ENCODE measurements around the gene SPG21.
"Not testable (repeated sequence)": the region's sequence is repeated elsewhere in the genome, so short reads cannot be mapped to it uniquely, and the experiment has no call there.

The SPG21 gene, protein sequence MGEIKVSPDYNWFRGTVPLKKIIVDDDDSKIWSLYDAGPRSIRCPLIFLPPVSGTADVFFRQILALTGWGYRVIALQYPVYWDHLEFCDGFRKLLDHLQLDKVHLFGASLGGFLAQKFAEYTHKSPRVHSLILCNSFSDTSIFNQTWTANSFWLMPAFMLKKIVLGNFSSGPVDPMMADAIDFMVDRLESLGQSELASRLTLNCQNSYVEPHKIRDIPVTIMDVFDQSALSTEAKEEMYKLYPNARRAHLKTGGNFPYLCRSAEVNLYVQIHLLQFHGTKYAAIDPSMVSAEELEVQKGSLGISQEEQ

GRCh38 chr15:64989416-64990167 lies at the start of gene SPG21:
SPG21 (minus strand) TSS chr15:64989914; CDS start chr15:64983569, 6,345 bp downstream.
- DNase-seq (ENCODE audit: low read depth in 2 of 2), result peak; percentile 79 to 85

DNA sequence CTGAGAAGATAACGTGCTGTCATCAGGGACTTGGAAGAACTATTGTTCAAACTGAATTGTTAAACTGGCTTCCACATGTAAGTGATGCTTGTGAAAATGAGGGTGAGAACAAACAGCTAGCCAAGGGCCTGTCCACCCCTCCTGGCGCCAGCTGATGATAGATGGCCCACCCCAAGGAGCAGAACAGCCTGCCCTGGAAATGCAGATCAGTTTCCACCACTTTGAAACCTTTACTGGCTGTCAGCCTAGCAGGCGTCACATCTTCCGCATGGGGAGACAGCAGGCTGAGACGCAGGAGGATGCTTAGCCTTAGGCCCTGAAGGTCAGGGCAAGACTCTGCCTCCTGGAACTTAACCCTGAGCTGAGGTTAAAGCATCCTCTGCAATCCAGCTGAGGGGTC lies 49.1 kb upstream of the SPG21 start:
- DNase-seq (ENCODE audit: low read depth in 2 of 2), result no peak

DNA sequence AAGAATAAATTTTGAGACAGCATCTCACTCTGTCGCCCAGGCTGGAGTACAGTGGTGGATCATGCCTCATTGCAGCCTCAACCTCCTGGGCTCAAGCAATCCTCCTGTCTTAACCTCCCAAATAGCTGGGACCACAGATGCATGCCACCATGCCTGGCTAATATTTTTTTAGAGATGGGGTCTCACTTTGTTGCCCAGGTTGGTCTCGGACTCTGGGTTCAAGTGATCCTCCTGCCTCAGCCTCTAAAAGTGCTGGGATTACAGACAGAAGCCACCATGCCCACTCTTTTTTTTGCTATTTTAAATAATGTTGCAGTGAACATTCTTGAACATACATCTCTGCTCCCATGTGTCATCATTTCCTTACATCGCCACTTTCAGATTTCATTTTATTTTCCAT lies 48.7 kb upstream of the SPG21 start:
- no peak for DNase-seq (ENCODE audit: low read depth in 2 of 2)

- no peak for DNase-seq (ENCODE audit: low read depth in 2 of 2)
Measured at GRCh38 chr15:65037309-65037708, 47.6 kb upstream of the SPG21 start.

DNA sequence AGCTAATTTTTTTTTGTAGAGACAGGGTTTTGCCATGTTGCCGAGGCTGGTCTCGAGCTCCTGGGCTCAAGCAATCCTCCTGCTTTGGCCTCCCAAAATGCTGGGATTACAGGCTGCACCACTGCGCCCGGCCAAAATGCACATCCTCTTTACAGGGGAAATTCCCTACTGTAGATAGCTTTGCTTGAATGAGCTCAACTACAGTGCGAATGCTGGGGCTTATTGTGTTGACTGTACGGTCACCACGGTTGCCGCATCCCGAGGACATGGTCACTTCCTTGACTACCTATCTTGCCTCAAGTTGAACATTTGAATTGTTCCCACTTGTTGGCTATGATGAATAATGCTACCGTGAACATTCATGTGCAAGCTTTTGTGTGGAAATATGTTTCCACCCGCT lies 45.0 kb upstream of the SPG21 start:
- no peak for DNase-seq (ENCODE audit: low read depth in 2 of 2)

GRCh38 chr15:65033659-65034269 lies 44.0 kb upstream of the SPG21 start:
- DNase-seq (ENCODE audit: low read depth in 2 of 2), result no peak

- no peak for DNase-seq (ENCODE audit: low read depth in 2 of 2)
Measured at GRCh38 chr15:65032801-65033537, 43.3 kb upstream of the SPG21 start.

GRCh38 chr15:65029736-65030208 lies 40.1 kb upstream of the SPG21 start:
- DNase-seq (ENCODE audit: low read depth in 2 of 2), result no peak

GRCh38 chr15:65028921-65029735 lies 39.4 kb upstream of the SPG21 start, which contains the start of gene MTFMT:
MTFMT (minus strand) TSS chr15:65029639; CDS start chr15:65029613, 26 bp downstream.
- peak; percentile 86 to 90 for DNase-seq (ENCODE audit: low read depth in 2 of 2)

DNA sequence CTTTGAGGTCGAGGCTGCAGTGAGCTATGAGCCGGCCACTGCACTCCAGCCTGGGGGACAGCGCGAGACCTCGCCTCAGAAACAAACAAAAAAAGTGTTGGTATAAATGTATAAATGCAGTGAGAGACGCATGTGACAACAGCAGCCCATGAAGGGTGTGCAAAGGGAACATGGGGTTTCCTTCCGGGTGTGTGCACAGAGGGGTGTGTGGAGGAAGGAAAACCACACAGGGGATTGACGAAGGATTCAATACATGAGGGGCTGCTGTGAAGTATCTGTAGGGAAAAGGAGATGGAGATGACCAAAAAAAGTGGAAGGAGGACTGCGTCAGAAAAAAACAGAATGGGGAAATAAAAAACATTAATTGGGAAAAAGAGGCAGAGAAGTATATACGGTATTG lies 38.6 kb upstream of the SPG21 start:
- no peak for DNase-seq (ENCODE audit: low read depth in 2 of 2)

DNA sequence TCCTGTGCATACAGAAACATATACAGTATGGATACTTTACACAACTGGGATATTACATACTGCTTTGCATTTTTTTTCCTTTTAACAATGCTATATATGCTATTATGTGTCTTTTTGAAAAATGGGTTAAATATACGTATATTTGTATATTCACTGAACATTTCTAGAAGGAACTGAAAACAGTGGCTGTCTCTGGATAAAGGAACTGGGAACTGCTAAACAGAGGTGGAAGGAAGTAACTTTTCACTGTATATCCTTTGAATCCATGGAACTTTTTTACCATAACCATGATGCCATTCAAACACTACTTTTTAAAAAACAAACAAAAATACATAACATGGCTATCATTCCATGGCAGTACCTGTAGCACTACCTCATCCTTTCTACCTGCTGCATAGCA lies 37.9 kb upstream of the SPG21 start:
- no peak for DNase-seq (ENCODE audit: low read depth in 2 of 2)

DNA sequence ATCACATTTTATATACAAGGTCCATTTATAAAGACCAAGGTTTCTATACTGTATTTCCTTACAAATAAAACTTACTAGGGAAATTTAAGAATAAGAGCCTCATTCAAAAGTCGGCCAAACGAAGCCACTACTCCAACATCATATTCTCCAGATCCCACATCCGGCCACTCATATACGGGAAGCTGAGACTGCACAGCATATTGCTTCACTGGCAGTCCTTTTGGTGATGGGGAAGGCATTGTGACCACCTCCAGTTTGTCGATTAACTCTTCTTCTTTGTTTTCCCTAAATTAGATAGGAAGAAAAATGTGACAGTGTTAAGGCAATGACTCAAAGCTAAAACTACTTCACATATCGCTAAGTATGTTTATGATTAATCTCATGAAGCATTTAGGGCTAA lies 37.0 kb upstream of the SPG21 start:
- DNase-seq (ENCODE audit: low read depth in 2 of 2), result no peak

- no peak for DNase-seq (ENCODE audit: low read depth in 2 of 2)
Measured at GRCh38 chr15:65021488-65021887, 31.8 kb upstream of the SPG21 start.

DNA sequence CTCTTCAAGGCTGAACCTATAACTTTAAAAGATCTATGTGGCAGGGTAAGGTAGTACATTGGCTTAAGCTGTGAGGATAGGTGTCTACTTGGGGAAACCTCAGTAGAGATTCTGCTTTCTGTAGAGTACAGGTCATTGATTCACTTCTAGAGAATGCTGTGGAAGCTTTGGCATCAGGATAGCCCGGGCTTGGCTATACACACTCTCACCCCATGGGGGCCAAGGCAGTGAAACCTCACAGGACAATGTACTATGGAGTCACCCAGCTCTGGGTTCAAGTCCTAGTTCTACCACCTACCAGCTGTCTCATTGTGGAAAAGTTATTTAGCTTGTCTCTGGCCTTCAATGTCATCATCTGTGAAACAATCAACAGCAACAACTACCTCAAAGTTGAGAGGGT lies 30.7 kb upstream of the SPG21 start:
- no peak for DNase-seq (ENCODE audit: low read depth in 2 of 2)

GRCh38 chr15:65011198-65011597 lies 21.5 kb upstream of the SPG21 start:
- DNase-seq (ENCODE audit: low read depth in 2 of 2), result not testable (repeated sequence)

DNA sequence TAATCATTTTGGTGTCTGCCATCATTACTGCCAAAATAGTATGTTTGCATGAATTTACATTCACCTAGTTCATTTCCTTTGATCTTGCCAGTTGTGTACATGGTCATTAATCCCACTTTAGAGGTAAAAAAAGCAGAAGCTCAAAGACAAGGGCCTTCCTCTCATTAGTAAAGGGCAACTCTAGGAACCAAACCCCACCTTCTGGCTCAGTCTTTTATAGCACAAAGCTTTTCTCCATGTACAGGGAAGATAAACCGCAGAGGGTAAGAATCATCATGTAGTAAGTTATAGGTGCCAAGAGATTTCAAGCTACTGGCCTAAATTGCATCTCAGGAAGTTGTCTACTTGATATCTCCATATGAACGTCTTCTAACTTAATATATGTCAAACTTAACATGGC lies 19.3 kb upstream of the SPG21 start:
- no peak for DNase-seq (ENCODE audit: low read depth in 2 of 2)

DNA sequence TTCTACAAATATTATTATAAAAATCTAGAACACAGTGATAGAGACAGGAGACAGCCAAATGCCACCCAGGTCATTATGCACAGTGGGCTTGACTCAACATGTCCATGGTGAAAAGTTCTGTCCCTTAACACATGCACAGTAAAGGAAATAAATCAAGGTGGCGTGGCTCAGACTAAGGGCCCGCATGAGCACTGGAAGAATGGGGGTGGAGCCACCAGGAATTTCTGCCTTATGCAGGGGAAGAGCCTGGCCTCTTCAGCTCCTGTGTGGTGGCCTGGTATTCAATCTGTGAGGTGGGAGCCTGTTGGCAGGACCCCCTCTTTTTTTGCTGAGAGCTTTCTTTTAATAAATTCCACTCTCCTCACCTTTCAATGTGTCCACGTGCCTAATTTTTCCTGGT lies 17.2 kb upstream of the SPG21 start:
- DNase-seq (ENCODE audit: low read depth in 2 of 2), result no peak

- no peak for DNase-seq (ENCODE audit: low read depth in 2 of 2)
Measured at GRCh38 chr15:65004993-65005392, 15.3 kb upstream of the SPG21 start.

DNA sequence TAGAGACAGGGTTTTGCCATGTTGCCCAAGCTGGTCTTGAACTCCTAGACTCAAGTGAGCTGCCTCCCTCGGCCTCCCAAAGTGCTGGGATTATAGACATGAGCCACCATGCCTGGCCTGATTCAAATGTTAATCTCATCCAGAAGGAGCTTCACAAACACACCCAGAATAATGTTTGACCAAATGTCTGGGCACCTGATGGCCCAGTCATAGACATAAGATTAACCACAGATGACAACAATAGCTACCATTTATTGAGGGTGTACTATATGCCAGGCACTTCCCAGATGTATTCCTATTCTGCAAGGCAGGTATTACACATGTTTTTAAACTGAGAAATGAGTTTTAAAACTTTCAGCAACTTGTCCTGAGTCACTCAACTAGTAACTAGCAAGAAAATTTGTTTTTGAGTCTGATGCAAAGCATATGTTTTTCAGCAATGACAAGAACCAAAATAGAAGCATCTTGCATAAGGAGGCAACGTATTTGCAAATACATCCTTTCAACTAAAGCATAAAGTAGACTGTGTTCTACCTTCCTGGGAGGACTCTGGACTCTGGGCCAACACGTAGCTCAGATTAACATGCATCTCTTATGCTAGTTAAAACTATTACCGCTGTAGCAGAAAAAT lies 8.1 kb upstream of the SPG21 start:
- DNase-seq (ENCODE audit: low read depth in 2 of 2), result no peak

DNA sequence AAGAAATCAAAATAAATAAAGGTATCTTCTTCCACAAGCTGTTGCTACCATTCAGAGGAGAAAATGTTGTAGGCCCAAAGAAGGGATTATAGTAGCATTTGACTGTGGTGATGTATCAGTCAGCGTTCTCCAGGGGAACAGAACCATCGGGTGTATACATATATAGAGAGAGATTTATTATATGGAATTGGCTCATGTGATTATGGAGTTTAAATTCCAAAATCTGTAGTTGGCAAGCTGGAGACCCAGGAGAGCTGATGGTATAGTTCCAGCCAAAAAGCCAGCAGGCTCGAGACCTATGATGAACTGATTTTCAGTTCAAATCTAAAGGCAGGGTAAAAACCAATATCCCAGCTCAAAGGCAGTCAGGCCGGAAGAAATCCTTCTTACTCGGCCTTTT lies 7.4 kb upstream of the SPG21 start:
- DNase-seq (ENCODE audit: low read depth in 2 of 2), result no peak

DNA sequence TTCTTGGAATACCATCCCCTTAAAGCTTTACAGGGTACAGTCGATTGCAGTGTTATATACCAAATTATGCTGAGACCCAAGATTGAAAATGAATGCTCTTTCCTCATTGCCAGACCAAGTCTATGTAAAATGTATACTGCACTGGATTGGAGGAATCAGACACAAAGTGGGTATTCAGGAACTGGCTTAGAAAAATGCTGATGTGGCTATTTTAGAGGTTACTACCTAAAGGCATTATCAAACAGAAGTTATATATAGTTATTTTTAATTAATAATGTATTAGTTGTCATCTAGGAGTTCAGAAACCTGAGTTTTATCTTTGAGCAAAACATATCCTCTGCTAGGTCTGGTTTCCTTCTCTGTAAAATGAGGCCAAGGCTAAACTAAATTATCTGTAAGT lies 3.6 kb upstream of the SPG21 start:
- no peak for DNase-seq (ENCODE audit: low read depth in 2 of 2)
